Measurements from ENCODE around the gene KATNBL1. TPM values are rescaled to one million over a fixed set of nuclear protein-coding genes. Genes with fewer than 3 reads are reported as not detected.

Gene KATNBL1
- total RNA-seq, 1 experiment from 2014 or later: 46.8 TPM

DNA sequence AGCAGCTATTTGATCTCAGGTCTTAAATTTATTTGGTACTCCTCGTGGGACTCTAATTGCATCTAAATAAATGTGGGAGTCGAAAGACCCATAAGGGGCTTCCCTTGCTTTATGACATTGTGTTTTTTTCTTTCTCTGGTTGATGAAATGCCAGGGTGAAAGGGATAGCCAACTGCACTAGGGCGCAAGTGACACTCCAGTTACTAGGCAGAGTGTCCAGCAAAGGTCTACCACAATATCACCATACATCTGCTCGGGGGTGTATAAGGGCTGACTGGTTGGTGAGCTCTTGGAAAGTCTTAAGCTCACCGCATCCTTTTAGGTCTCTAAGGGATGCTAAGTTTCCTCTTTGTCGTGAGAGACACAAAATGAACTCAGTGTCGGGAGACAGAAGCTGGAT, 54.0 kb downstream of the KATNBL1 start:
- Histone ChIP-seq H2BK120ac (ENCODE audit: low read depth, low read length, poor library complexity, severe bottlenecking) (no peak overlapping the region), H3K9ac (ENCODE audit: extremely low read depth, insufficient read length, low read length) (no peak overlapping the region), H4K20me1 (ENCODE audit: control insufficient read depth, insufficient read depth, insufficient read length) (no peaks in the 10 kb centered on the region), H2BK5ac (ENCODE audit: insufficient read length, low read length) (no peak overlapping the region), H3K14ac (ENCODE audit: insufficient read depth, low read length) (no peak overlapping the region), H3K4me1 (ENCODE audit: insufficient read depth, low read length) (no peaks in the 10 kb centered on the region), H3K4me2 (ENCODE audit: insufficient read depth, insufficient read length, low read length) (no peak overlapping the region), H3K23me2 (ENCODE audit: insufficient read length, low read depth, low read length, poor library complexity, severe bottlenecking) (no peaks in the 10 kb centered on the region), H2BK15ac (ENCODE audit: low read depth, low read length) (no peak overlapping the region), H3K56ac (ENCODE audit: insufficient read length, low read depth, low read length) (no peak overlapping the region), H3K79me1 (ENCODE audit: insufficient read depth, low read depth, low read length, poor library complexity, severe bottlenecking) (no peaks in the 10 kb centered on the region), H3K27ac (ENCODE audit: insufficient read length, low read depth, low read length) (no peak overlapping the region), H3K79me2 (ENCODE audit: insufficient read depth, low read length) (no peaks in the 10 kb centered on the region), H4K5ac (ENCODE audit: insufficient read length, low read depth, low read length) (no peak overlapping the region), H3K23ac (ENCODE audit: insufficient read length, low read depth, low read length) (no peak overlapping the region), H3K18ac (ENCODE audit: insufficient read length, low read depth, low read length) (no peak overlapping the region), H4K8ac (replicated peaks; ENCODE audit: insufficient read length, low read depth, low read length) (no peak overlapping the region), H3K27me3 (ENCODE audit: insufficient read depth, low read length) (no peaks in the 10 kb centered on the region), H2BK12ac (ENCODE audit: insufficient read length, low read depth, low read length) (no peak overlapping the region), H3K4ac (ENCODE audit: low read depth, low read length) (no peak overlapping the region), H2BK20ac (ENCODE audit: low read depth, low read length, poor library complexity, severe bottlenecking) (no peak overlapping the region), H2AK5ac (ENCODE audit: insufficient read length, low read length) (no peak overlapping the region), H4K91ac (ENCODE audit: insufficient read length, low read depth, low read length) (no peak overlapping the region), H2AFZ (ENCODE audit: low read length) (no peak overlapping the region), H3T11ph (ENCODE audit: low read length) (no peak overlapping the region), H3K9me3 (ENCODE audit: control insufficient read depth, low read depth, low read length) (peaks cover 11% of the 10 kb centered on the region)
- H3K4me1 Mint-ChIP-seq: 0 out of 4 replicates have a peak, but pooled peaks cover 0 to under 1% of the 10 kb centered on the region in 2 experiments
- H3K4me3 Mint-ChIP-seq: no peak overlapping the region
- no CpG with 5 or more reads among the region's 7 CpGs for WGBS (ENCODE audit: extremely low coverage, insufficient read length, low lambda C conversion rate)
- peaks cover 63 to 87% (median 78%) of the 10 kb centered on the region in 3 experiments for H3K36me3 Mint-ChIP-seq (ENCODE audit: insufficient read depth in 1 of 3, low read depth in 3 of 3)
- no peaks in the 10 kb centered on the region for H3K27me3 Mint-ChIP-seq (ENCODE audit: low read depth)
- TF ChIP-seq, protein P1, sequence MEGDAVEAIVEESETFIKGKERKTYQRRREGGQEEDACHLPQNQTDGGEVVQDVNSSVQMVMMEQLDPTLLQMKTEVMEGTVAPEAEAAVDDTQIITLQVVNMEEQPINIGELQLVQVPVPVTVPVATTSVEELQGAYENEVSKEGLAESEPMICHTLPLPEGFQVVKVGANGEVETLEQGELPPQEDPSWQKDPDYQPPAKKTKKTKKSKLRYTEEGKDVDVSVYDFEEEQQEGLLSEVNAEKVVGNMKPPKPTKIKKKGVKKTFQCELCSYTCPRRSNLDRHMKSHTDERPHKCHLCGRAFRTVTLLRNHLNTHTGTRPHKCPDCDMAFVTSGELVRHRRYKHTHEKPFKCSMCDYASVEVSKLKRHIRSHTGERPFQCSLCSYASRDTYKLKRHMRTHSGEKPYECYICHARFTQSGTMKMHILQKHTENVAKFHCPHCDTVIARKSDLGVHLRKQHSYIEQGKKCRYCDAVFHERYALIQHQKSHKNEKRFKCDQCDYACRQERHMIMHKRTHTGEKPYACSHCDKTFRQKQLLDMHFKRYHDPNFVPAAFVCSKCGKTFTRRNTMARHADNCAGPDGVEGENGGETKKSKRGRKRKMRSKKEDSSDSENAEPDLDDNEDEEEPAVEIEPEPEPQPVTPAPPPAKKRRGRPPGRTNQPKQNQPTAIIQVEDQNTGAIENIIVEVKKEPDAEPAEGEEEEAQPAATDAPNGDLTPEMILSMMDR (conservative IDR thresholded peaks at IDR 0.05): no peak
- no peak for DNase-seq
- H3K9me3 Mint-ChIP-seq: peaks cover 18 to 19% of the 10 kb centered on the region in 2 experiments
- peak overlapping the region in 2 of 3 experiments; percentile 8 to 13; a peak in 2 of 7 replicates for H3K27ac Mint-ChIP-seq

All from H9 (cell line).